HG02571 (cell line): Measurements from ENCODE around the gene SPTLC3.
"Not testable (repeated sequence)": the region's sequence is repeated elsewhere in the genome, so short reads cannot be mapped to it uniquely, and the experiment has no call there.

Experiments
- ATAC-seq: cut with Tn5 transposase; IDR thresholded peaks from one replicate; pipeline ENCODE4 v1.9.1; 2021; ENCODE audit warnings: mild to moderate bottlenecking, moderate library complexity; ENCODE audit not compliant: unreplicated experiment

SPTLC3 gene

GRCh38 chr20:13008761-13009681, at the start of gene SPTLC3:
TSS of gene SPTLC3 (plus strand) at chr20:13008972. CDS start at chr20:13009268, 296 bp downstream.
- peak; percentile 24 for ATAC-seq

GRCh38 chr20:12961725-12962124, 47.0 kb upstream of the SPTLC3 start:
- no peak for ATAC-seq

- no peak for ATAC-seq
These were observed 45.9 kb upstream of the SPTLC3 start for GRCh38 chr20:12962895-12963294.

- no peak for ATAC-seq
These were observed 45.4 kb upstream of the SPTLC3 start for GRCh38 chr20:12963416-12963815.

- ATAC-seq = no peak
These were observed 43.4 kb upstream of the SPTLC3 start for GRCh38 chr20:12965212-12965869.

GRCh38 chr20:12965870-12966251, 42.9 kb upstream of the SPTLC3 start:
- ATAC-seq = no peak

- ATAC-seq = no peak
These were observed 42.2 kb upstream of the SPTLC3 start for GRCh38 chr20:12966468-12967085.

- ATAC-seq = no peak
These were observed 40.8 kb upstream of the SPTLC3 start for GRCh38 chr20:12967932-12968331.

GRCh38 chr20:12968472-12968871, 40.3 kb upstream of the SPTLC3 start:
- no peak for ATAC-seq

- ATAC-seq = no peak
These were observed 39.6 kb upstream of the SPTLC3 start for GRCh38 chr20:12969071-12969669.

- no peak for ATAC-seq
These were observed 38.4 kb upstream of the SPTLC3 start for GRCh38 chr20:12970372-12970821.

GRCh38 chr20:12975833-12976608, 32.8 kb upstream of the SPTLC3 start:
- ATAC-seq = no peak

- ATAC-seq = no peak
These were observed 32.0 kb upstream of the SPTLC3 start for GRCh38 chr20:12976720-12977309.

- no peak for ATAC-seq
These were observed 31.2 kb upstream of the SPTLC3 start for GRCh38 chr20:12977328-12978125.

- no peak for ATAC-seq
These were observed 30.7 kb upstream of the SPTLC3 start for GRCh38 chr20:12978126-12978394.

GRCh38 chr20:12978613-12979495, 29.9 kb upstream of the SPTLC3 start:
- no peak for ATAC-seq

GRCh38 chr20:12979713-12980112, 29.1 kb upstream of the SPTLC3 start:
- not testable (repeated sequence) for ATAC-seq

- no peak for ATAC-seq
These were observed 26.7 kb upstream of the SPTLC3 start for GRCh38 chr20:12982098-12982497.
